ENCODE data around the gene SHKBP1.
A peak's percentile ranks its signal among the peaks of the same experiment; 100 is the strongest.
"Not testable (repeated sequence)": the region's sequence is repeated elsewhere in the genome, so short reads cannot be mapped to it uniquely, and the experiment has no call there.

Gene SHKBP1

GRCh38 chr19:40576585-40577451 lies at the start of gene SHKBP1:
TSS of gene SHKBP1 (plus strand) at chr19:40576873. CDS start at chr19:40576900, 27 bp downstream.
- peak; percentile 97 for DNase-seq

GRCh38 chr19:40528078-40528477 lies 48.6 kb upstream of the SHKBP1 start:
- no peak for DNase-seq

- no peak for DNase-seq
These were observed 48.1 kb upstream of the SHKBP1 start for GRCh38 chr19:40528533-40529092.

GRCh38 chr19:40529093-40529954 lies 47.3 kb upstream of the SHKBP1 start:
- peak; percentile 90 for DNase-seq

GRCh38 chr19:40530091-40530901 lies 46.4 kb upstream of the SHKBP1 start:
- peak; percentile 59 for DNase-seq

- DNase-seq, result no peak
These were observed 43.2 kb upstream of the SHKBP1 start for GRCh38 chr19:40533508-40533907.

GRCh38 chr19:40534148-40534547 lies 42.5 kb upstream of the SHKBP1 start:
- no peak for DNase-seq

- no peak for DNase-seq
These were observed 37.6 kb upstream of the SHKBP1 start for GRCh38 chr19:40539070-40539469.

- peak; percentile 46 for DNase-seq
These were observed 34.3 kb upstream of the SHKBP1 start for GRCh38 chr19:40542202-40542859.

- DNase-seq, result no peak
These were observed 33.6 kb upstream of the SHKBP1 start for GRCh38 chr19:40543029-40543597.

- not testable (repeated sequence) for DNase-seq
These were observed 30.4 kb upstream of the SHKBP1 start for GRCh38 chr19:40546153-40546841.

- DNase-seq, result not testable (repeated sequence)
These were observed 29.5 kb upstream of the SHKBP1 start for GRCh38 chr19:40547190-40547589.

GRCh38 chr19:40547836-40548235 lies 28.8 kb upstream of the SHKBP1 start:
- DNase-seq, result no peak

GRCh38 chr19:40549007-40549708 lies 27.5 kb upstream of the SHKBP1 start:
- DNase-seq, result peak; percentile 60

- no peak for DNase-seq
These were observed 25.7 kb upstream of the SHKBP1 start for GRCh38 chr19:40550951-40551350.

GRCh38 chr19:40552848-40553247 lies 23.8 kb upstream of the SHKBP1 start:
- DNase-seq, result no peak

- no peak for DNase-seq
These were observed 22.5 kb upstream of the SHKBP1 start for GRCh38 chr19:40553885-40554857.

- DNase-seq, result no peak
These were observed 20.5 kb upstream of the SHKBP1 start for GRCh38 chr19:40555978-40556689.
